Stimulated activated CD4-positive, alpha-beta T cell treated with anti-CD3 and anti-CD28 coated beads, Interleukin-1b, Interleukin-23, amount 100 ng/mL, for 24 hours (primary cell): Measurements from ENCODE around the gene CIPC.
A peak's percentile ranks its signal among the peaks of the same experiment; 100 is the strongest.

Experiments used
- DNase-seq, 4 experiments: peaks; one replicate each; pipeline ENCODE4 v3.0.0-alpha.2; 2020; ENCODE audit warnings: low read depth in 4 of 4, low spot score in 1 of 4

The CIPC gene

DNA sequence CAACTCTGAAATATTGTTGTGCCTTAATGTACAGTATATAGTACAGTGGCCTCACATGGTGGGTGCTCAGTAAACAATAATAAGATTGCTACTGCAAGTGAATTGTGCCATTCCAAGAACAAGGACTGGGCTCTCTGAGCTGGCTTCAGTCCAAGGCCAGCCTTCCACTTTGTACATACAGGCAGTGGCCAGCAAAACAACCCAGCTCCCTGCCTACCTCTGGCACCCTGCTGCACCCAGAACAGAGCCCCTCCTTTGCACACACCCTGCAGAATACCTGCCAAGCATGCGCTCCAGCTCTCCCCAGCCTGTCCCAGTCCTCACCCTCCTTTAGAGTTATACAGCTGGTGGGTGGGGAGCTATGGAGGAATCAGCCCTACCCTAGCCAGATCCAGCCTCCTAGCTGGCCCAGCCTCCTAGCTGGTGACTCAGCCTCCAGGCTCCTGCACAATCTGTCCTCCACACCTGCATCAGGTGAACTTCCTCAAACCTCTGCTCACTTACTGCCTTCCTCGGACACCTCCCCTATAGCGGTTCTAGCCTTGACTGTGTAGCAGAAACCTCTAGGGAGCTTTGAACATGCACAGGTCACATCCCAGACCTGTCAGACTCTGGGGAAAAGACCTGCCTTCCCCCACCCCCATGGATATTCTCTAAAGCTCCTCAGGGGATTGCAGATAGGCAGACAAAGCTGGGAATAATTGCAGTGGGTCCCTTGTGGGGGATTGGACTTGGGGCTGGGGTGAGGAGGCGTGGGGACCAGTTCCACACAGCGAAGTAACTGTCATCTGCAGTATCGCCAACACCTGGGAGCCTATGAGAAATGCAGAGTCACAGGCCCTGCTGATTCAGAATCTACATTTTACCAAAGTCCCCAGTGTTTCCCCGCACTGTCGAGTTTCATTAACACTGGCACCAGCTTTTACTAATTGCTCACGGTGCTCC is 25.6 kb downstream of the CIPC start:
- DNase-seq = no peak

GRCh38 chr14:77124345-77125280 is 26.6 kb downstream of the CIPC start:
- DNase-seq = peak in 3 of 4 experiments; percentile 13 to 34 (median 33)

DNA sequence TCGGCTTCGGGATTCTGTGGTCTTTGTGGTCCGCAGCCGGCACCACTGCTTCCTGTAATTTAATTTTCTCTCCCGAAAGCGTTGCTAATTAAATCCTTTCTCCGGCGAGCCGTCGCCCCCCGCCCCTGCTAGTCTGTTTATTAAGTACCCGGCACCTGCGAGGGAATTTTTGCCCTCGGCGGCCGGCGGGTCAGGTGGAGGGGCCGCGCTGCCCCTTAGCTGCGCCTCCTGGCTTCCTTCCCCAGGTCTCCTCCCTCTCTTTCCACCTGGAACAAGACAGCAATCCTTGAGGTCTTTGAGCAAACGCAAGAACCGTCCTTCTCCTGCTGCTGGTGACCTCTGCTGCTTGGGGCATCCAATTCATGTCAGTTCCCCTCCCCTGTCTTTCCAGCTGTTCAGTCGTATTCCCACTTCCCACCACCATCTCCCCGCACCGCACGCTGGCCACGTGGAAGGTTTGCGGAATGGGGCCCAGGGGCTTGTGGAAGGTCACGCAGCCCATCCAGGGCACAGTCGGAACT is 27.3 kb downstream of the CIPC start:
- DNase-seq = no peak

- DNase-seq = no peak
Measured at GRCh38 chr14:77125823-77126325, 27.8 kb downstream of the CIPC start.

DNA sequence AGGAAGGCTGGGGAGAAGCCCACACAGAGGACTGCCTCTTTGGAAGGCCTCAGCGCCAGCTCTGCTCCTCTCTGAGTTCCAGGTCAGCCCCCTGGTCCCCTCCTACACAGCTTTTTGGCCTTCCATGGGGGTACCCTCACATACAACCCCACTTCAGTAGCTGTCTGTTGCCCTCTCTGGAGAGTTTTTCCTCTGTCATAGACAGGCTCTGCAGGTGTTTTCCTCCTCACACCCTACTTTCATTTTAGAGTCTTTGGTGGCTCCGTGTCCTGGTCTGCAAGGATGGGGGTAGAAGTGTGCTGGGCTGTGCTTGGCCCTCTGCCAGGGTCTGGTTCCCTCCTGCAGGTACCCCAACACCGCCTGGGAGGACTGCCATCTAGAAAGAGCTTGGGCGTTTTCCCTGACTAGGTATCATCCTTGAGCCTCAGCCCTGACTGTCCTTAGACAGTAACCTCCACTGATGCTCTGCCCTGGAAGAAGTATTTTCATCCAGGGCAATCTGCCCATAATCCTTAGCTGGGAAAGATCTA is 28.5 kb downstream of the CIPC start:
- DNase-seq = no peak

- DNase-seq = no peak
Measured at GRCh38 chr14:77128414-77128891, 30.4 kb downstream of the CIPC start.

- no peak for DNase-seq
Measured at GRCh38 chr14:77130386-77130785, 32.3 kb downstream of the CIPC start.

DNA sequence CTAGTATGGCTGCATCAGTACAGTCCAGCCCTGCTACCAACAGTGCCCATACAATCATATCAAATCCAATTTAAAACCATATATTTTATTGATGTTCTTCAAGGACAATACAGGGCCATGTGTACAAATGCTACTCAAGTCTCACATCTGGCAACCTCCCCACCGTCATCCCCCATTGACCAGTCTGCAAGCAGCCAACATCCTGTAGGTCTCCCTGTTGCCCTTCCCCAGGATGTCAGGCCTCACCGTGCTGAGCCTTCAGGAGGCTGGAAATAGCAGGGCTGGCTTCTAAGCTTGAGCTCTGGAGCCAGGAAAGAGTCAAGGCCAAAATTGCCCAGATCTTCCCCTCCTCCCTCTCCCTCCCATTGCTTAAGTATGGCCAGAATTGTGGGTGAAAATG is 33.1 kb downstream of the CIPC start:
- no peak for DNase-seq

- DNase-seq = no peak
Measured at GRCh38 chr14:77131871-77132486, 33.9 kb downstream of the CIPC start.

DNA sequence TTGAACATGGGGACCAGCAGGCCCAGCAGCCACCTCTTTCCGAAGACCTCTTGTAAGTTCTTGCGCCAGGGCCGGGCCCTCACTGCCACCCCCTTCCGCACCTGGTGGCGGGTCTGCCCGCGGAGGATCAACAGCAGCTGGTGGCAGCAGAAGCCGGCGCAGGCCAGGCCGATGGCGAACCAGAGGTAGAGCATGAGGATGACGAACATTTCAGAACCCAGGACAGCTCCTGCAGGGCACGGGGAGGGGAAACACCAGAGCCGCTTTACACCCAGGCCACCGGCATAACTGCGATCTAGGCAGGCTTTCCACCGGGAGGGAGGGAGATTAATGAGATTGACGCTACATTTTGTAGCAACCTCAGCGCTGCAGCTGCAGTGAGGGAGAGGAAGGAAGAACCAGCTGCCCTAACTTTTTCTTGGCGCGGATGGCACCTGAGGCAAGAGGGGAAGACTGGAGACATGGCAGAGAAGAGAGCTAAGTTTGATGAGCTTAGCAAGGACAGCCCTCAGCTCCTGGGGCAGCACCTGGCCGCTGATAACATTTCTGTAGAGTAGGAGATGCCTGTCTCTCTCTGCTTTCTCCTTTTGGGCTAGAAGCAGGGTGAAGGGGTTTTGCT is 35.8 kb downstream of the CIPC start:
- DNase-seq = peak in 2 of 4 experiments; percentile 33 to 37

GRCh38 chr14:77139022-77139421 is 41.0 kb downstream of the CIPC start:
- no peak for DNase-seq

DNA sequence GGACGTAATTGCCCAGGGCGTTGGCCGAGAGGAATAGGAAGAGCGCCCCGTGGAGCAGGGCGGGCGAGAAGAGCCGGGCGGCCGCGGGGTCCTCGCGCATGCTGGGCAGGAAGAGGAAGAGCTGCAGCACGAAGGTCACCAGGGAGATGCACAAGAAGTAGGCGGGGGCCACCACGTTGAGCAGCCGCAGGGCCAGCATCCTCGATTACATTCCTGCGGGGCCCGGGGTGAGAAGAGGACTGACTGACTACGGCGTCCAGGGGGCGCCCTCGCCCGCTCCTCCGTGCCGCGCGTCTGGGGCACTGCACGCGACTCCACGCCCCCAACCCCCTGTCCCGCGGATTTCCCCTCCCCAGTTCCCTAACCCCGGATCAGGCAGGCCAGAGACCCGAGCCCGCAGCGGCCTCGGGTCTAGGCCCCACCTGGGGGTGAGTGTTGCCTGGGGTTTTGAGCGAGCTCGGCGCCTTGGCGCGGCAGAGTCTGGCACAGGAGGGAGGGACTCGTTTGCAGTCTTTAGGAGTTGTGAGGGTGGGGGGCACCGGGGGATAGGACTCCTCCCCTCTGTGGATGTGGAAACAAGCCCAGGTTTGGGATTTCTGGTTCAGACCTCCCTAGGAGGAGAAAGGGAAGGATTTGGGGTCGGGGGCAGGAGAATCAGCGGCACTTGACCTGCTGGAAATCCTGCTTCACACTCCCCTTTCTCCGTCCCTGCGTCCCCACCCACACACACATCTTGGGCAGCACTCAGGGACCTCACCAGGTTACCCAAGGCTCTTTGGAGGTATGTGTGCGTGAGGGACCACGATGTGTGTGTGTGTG is 41.7 kb downstream of the CIPC start:
- peak in 2 of 4 experiments; percentile 25 to 42 for DNase-seq

DNA sequence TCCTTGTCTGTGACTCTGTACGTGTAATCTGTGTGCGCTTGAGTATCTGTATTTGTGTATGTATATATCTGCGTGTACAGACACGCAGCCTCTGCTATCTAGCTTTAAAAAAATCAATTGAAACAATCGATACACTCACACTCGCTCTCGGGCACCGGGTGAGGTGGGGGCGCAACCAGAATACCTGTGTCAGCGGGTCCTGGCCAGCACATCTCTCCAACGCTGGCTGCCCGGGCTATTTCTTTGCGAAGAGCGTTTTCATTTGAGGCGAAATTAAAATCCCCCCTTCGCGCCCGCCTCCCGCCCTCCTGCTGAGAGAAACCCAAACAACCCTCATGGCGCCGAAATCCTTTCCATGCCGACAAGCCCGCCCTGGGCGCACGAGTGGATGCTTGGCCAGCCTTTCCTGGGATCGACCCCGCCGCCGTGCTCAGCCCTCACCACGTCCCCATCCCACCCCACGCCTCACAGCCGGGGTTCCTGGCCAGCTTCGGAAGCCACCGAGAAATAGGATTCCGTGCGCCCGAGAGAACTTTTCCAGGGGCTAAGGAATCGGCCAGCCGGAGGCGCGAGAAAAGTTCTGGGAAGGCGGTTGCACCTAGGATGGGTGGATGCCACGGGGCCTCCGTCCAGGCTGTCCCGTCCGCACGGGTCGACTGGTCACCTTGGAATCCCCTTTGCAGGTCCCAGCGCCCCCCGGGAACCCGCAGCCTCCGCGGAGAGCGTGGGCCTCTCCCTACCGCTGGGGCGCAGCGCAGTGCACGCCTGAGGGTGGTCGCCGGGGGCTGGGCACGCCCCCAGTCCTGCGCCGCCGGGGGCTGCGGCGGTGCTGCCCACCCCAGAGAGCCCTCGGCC is 42.5 kb downstream of the CIPC start:
- DNase-seq = no peak

DNA sequence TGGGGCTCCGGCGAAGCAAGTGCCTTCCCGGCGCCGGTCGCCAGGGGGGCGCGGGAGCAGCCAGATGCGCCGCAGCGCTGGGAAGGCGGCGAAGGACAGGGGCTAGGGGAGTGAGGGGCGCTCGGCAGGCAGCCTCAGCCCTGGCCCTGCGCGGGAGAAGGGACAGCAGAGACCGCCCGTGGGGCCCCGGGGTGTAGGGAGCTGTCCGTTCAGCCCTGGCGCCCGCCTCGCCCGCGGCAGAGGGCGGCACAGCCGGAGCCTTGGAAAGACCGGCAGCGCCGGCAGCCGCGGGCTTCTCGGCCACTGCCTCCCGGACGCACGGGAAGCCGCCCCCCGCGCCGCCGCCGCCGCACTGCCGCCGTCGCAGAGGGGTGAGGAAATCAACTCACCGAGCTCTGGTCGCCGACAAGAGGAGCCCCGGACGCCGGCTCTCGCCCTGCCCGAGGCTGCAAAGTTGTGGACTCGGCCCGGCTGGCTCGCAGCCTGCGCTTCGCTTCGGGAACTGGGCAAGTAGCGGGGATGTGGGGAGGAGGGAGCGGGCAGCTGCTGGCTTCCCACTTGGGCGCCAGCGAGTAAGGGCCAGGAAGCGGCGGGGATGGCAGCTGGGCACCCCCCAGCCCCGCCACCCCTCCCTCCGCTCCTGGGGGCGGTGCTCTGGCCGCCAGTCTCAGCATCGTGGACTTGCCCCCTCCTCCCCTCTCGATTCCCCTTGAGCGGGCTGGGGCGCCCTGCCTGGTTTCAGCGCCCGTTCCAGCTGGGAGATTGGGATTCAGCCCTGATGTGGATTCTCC is 43.4 kb downstream of the CIPC start, which contains the start of gene ZDHHC22:
Gene ZDHHC22, minus strand, starts transcription at position 578 of the 791 bp plus-strand sequence. CDS start 2,053 bp downstream, outside the sequence.
- DNase-seq = no peak

DNA sequence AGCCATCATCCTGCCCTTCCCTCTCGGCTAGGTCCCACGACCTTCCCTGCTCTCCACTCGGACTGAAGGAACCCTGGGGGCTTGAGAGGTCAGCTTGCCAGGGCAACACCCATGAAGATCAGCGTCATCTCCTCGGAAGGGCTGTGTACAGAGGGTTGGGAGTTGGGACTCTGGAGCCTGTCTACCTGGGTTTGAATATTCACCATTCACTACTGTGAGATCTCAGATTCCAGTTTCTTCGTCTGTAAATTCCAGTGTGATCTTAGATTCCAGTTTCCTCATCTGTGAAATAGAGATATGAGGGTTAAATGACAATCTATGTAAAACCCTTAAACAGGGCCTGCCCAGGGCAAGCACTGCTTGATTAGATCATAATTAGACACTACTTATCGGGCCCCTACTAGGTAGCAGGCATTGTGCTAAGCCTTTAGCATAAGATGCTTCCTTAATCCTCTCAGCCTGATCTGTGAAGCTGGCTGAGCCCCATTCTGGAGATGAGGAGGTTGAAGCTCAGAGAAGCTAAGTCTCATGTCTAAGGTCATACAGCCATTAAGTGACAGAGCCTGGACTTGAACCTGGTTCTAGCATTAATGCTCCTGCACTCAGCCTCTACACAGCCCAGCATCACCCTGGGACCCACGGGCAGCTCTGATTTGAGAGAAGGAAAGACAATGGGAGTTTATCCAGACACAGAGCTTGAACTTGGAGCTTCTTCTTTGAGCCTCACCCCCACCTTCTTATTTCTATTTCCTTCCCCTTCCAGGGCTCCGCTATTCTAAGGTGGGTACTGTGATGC is 44.1 kb downstream of the CIPC start:
- DNase-seq = no peak

- DNase-seq = no peak
Measured at GRCh38 chr14:77143071-77143470, 45.0 kb downstream of the CIPC start.
